NCI-H1105 (cell line): ENCODE data around the gene BRD4.
"Not testable (repeated sequence)": the region's sequence is repeated elsewhere in the genome, so short reads cannot be mapped to it uniquely, and the experiment has no call there.

Experiments used
- DNase-seq: peaks from one replicate; lab custom pipeline; 2025; lab: John Stamatoyannopoulos, UW

Gene BRD4

DNA sequence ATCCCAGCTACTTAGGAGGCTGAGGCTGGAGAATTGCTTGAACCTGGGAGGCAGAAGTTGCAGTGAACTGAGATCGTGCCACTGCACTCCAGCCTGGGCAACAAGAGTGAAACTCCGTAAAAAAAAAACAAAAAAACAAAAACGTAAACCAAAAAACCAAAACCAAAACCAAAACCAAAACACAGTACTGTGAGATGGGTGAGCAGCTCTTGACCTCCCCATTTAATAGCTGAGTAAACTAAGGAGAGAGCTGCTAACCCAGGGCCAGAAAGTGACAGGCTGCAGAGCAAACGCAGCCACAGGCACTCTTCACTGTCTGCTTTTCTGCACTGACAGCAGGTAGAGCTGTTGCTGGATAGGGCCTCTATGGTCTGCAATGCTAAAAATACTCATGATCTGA is 27.7 kb upstream of the BRD4 start:
- DNase-seq, result not testable (repeated sequence)

GRCh38 chr19:15358918-15359317 is 26.6 kb upstream of the BRD4 start:
- no peak for DNase-seq

DNA sequence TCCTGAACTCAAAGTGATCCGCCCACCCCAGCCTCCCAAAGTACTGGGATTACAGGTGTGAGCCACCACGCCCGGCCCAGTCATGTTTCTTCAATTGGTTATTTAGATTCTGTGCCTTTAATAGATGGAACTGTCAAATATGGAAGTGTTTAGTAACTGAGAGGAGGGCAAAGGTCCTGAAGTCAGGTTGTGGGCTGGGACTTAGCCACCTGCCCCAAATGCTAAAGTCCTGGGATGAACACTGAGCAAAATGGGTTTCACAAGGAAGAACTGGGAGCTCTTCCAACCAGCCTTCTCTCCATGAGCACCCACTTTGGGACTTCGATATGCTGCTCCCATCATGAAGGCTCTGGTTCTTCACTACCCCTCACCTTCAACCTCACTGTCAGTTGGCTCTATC is 25.6 kb upstream of the BRD4 start:
- no peak for DNase-seq

DNA sequence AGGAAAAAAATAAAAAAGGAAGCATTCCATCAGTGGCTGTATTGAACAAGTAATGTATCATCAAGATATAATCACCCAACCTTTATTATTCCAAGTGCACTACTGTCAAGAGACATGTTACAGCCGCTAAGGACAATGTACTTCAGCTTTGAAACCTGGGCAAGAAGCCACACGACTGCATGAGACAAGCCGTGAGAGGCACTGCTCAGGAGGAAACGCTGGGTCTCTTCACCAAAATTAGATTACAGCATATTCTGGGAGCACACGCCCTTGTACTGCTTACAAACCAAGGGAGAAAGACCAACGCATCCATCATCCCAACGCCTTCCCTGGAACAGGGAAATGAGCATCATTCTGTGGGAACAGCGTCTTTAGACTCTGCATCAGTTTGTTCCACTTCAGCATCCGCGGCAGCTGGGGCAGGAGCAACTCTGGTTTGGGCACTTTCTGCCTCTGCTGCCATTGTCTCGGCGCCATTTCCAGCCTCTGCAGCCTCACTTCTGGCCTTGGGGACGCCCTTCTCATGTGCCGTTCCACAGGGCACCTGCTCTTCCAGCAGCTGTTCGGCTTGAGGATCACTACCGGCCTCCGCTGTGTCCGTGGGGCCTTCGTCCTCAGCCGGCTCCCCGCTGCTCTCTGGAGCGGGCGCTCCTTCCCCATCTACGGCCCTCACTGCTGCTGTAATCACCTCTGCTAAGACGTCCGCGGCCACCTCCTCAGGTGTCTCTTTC is 22.4 kb upstream of the BRD4 start:
- DNase-seq, result no peak

DNA sequence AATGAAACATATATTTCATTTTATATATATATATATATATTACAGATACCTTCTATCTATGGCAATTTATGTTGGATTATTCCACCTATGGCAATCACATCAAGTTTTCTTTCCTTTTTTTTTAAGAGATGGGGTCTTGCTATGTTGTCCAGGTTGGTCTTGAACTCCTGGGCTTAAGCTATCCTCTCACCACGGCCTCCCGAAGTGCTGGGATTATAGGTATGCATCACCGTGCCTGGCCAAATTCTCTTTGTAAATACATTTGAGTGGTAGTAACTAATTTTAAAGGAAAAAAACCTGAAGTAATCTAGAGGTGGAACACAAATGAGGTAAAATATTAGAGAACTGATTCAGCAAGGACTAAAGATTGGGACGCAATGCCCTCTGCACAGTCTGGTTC is 21.6 kb upstream of the BRD4 start:
- DNase-seq, result no peak

GRCh38 chr19:15352535-15352934 is 20.2 kb upstream of the BRD4 start:
- not testable (repeated sequence) for DNase-seq

- not testable (repeated sequence) for DNase-seq
Observed at GRCh38 chr19:15341328-15341727, 9.0 kb upstream of the BRD4 start.

GRCh38 chr19:15340086-15340485 is 7.7 kb upstream of the BRD4 start:
- DNase-seq, result no peak

DNA sequence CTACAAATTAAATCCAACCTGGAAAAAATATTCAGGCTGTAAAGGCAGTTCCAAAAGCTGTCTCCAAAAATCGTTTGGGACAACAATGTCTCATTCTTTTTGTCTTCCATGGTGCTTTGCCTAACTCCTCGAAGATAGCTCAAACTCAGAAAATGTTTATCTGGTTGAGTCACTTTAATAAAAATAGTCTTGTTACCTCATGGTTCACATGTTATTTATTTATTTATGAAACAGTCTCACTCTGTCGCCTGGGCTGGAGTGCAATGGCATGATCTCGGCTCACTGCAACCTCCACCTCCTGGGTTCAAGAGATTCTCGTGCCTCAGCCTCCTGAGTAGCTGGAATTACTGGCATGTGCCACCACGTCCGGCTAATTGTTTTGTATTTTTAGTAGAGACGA is 4.9 kb upstream of the BRD4 start:
- DNase-seq, result no peak

DNA sequence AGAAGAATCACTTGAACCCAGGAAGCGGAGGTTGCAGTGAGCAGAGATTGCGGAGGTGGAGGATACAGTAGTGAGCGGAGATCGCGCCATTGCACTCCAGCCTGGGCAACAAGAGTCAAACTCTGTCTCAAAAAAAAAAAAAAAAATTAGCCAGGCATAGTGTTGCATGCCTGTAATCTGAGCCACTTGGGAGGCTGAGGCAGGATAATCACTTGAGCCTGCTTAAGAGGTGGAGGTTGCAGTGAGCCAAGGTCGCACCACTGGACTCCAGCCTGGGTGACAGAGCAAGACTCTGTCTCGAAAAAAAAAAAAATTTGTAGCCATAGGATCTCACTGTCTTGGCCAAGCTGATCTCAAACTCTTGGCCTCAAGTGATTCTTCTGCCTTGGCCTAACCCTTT is 3.7 kb upstream of the BRD4 start:
- not testable (repeated sequence) for DNase-seq

DNA sequence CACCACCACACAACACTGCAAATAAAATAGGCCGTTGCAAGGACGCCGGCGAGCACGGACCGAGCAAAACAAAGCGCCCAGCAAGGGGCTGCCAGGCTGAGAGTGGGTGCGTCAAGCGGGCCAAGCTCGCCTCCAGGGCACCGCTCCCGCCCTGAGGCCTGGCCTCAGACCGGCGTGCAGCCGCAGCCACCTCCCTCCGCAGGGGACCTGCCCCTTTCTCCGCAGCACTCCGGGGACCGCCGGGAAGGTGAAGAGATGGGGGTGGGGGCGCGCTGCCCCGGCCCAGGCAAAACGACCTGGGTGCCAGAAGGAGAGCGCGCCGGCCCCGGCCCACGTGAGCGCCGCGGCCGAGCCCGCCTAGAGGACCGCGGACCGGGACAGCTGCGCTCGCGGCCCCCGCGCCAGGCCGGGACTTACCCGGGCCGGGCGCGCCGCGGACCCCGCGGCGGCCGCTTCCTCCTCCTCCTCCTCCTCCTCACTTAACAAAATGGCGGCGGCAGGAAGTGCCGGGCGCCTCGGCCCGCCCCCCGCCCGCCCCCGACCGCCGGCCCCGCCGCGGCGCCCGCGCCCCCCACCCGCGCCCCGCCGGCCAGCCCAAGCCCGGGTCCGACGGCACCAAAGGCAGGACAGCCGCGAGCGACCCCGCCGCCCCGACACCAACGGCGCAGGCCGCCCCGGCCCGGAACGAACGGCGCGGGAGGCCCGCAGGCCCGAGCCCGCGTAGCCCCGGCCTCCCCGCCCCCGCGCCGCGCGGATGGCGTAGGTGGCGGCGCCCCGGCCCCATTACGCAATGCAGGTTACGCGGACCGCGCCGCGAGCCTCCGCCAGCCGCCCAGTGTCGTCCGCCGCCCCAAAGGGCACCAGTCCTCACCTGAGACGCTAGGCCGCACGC is 674 bp downstream of the BRD4 start:
- peak; percentile 26 for DNase-seq

GRCh38 chr19:15330801-15331418 is 1.4 kb downstream of the BRD4 start:
- DNase-seq, result no peak

GRCh38 chr19:15328312-15328711 is 4.0 kb downstream of the BRD4 start:
- no peak for DNase-seq

DNA sequence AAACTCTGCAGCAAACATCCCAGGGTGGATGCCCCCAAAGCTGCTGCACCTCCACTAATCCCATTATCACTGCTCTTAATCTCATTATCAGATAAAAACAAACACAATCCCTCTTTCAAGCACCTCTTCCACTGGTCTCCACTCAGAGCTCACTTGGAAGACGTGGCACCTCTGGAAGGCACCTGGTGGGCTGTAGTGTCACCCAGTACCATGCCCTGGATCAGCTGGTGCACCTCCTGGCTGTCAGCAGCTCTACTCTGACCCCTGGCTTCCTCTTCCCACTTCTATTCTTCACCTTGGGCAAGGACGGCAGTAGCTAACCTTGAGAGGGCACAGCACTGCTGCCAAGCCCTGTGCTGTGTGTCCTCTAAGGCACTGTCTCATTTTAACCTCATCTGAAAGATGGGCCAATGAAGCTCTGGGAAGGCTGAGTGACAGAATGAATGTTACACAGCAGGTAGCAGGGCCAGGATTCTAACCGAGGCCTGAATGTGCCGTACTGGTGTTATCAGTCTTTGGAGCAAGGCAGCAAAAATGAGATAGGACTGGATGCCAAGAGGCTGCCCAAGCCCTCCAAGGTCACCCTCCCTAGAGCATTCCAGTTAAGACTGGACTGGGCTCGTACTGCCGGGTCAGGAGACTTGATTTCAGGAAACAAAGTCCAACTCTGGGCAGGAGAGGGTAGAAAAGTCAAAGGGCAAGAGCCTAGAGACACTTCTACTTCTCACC is 7.4 kb downstream of the BRD4 start:
- no peak for DNase-seq

- no peak for DNase-seq
Observed at GRCh38 chr19:15323496-15324235, 8.7 kb downstream of the BRD4 start.

GRCh38 chr19:15321739-15322138 is 10.6 kb downstream of the BRD4 start:
- no peak for DNase-seq

DNA sequence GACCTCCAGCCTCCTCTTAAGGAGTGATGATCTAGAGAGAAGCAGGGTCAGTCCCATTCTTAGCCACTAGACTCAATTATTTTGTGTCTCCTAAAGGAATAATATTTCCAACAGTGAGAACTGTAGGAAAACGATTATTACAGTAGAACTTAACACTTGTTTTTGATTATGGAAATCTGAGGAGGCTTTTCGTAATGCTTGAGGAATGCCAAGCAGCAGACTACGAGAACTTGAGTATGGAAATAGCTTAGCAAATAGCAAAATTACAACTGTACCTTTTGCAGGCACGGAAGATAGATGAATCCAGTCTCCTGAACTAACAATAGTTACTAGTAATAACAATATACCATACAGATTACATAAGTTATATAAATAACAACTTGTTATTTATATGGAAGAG is 12.2 kb downstream of the BRD4 start:
- no peak for DNase-seq

GRCh38 chr19:15318241-15318691 is 14.1 kb downstream of the BRD4 start:
- no peak for DNase-seq

GRCh38 chr19:15317392-15318071 is 14.8 kb downstream of the BRD4 start:
- DNase-seq, result no peak

GRCh38 chr19:15316498-15316897 is 15.8 kb downstream of the BRD4 start:
- DNase-seq, result no peak

DNA sequence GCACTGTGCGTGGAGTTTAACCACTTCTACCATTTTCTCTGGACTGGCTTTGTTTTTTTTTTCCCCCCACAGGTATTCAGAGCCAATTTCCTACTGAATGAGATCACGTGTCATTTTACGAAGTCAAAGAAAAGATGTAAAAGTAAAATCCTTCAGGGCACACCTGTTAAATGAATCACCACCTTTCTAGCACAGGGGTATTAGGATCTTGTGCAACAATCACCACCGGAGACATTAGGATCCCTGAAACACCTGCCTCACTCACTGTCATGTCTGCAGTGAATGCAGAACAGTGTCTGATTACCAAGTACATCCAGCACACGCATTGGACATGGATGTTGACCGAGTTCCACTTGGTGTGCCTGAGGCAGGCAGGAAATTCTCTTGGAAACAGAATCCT is 17.2 kb downstream of the BRD4 start:
- no peak for DNase-seq
